T-helper 1 cell (primary cell): Measurements from ENCODE around the gene PIKFYVE.
A peak's percentile ranks its signal among the peaks of the same experiment; 100 is the strongest.
"Not testable (repeated sequence)": the region's sequence is repeated elsewhere in the genome, so short reads cannot be mapped to it uniquely, and the experiment has no call there.

Experiments used
- DNase-seq, 5 donors: peaks; one replicate each; pipeline ENCODE4 v3.0.0-alpha.2; 2012 to 2020

The PIKFYVE gene

GRCh38 chr2:208255557-208256106 lies 10.4 kb upstream of the PIKFYVE start:
- DNase-seq: no peak

GRCh38 chr2:208256192-208256782 lies 9.8 kb upstream of the PIKFYVE start:
- DNase-seq: no peak

GRCh38 chr2:208256849-208257813 lies 8.9 kb upstream of the PIKFYVE start:
- not testable (repeated sequence) for DNase-seq

GRCh38 chr2:208265371-208265800 lies 669 bp upstream of the PIKFYVE start:
- peak in 4 of 5 donors; percentile 18 to 78 (median 22) for DNase-seq

- peak in 1 of 5 donors; percentile 33 for DNase-seq
Measured at GRCh38 chr2:208266553-208266893, 468 bp downstream of the PIKFYVE start.

- DNase-seq: peak in 1 of 5 donors; percentile 27
Measured at GRCh38 chr2:208266936-208267335, 881 bp downstream of the PIKFYVE start.

GRCh38 chr2:208267526-208267925 lies 1.5 kb downstream of the PIKFYVE start:
- DNase-seq: not testable (repeated sequence)

- no peak for DNase-seq
Measured at GRCh38 chr2:208268156-208268952, 2.3 kb downstream of the PIKFYVE start.

GRCh38 chr2:208269091-208269490 lies 3.0 kb downstream of the PIKFYVE start:
- DNase-seq: no peak

- DNase-seq: no peak
Measured at GRCh38 chr2:208274748-208275147, 8.7 kb downstream of the PIKFYVE start.

- DNase-seq: no peak
Measured at GRCh38 chr2:208278549-208278948, 12.5 kb downstream of the PIKFYVE start.

- no peak for DNase-seq
Measured at GRCh38 chr2:208279236-208279635, 13.2 kb downstream of the PIKFYVE start.

GRCh38 chr2:208280234-208280633 lies 14.2 kb downstream of the PIKFYVE start:
- no peak for DNase-seq

- DNase-seq: no peak
Measured at GRCh38 chr2:208280933-208281332, 14.9 kb downstream of the PIKFYVE start.

GRCh38 chr2:208285853-208286252 lies 19.8 kb downstream of the PIKFYVE start:
- DNase-seq: no peak

GRCh38 chr2:208294482-208295024 lies 28.5 kb downstream of the PIKFYVE start:
- DNase-seq: no peak

GRCh38 chr2:208295834-208296233 lies 29.8 kb downstream of the PIKFYVE start:
- DNase-seq: no peak

- no peak for DNase-seq
Measured at GRCh38 chr2:208296610-208297009, 30.6 kb downstream of the PIKFYVE start.

- DNase-seq: no peak
Measured at GRCh38 chr2:208297961-208298360, 31.9 kb downstream of the PIKFYVE start.

- no peak for DNase-seq
Measured at GRCh38 chr2:208300847-208301618, 35.0 kb downstream of the PIKFYVE start.

GRCh38 chr2:208304157-208304556 lies 38.1 kb downstream of the PIKFYVE start:
- DNase-seq: no peak

- DNase-seq: no peak
Measured at GRCh38 chr2:208304695-208305094, 38.6 kb downstream of the PIKFYVE start.
